BJ (cell line): ENCODE data around the gene TRIM34. TPM values are rescaled to one million over a fixed set of nuclear protein-coding genes. Genes with fewer than 3 reads are reported as not detected.
"Not testable (repeated sequence)": the region's sequence is repeated elsewhere in the genome, so short reads cannot be mapped to it uniquely, and the experiment has no call there.

ENCODE experiments used
- CTCF ChIA-PET: fragments of 350-600 bp; formaldehyde crosslinking; extraction: SDS; loops from one replicate; lab custom pipeline; 2021; ENCODE audit warnings: antibody characterized with exemption, inconsistent platforms; lab: Yijun Ruan, JAX
- POLR2A ChIA-PET: fragments of 300-600 bp; sonication (Branson Sonifier 250); formaldehyde crosslinking; extraction: SDS; loops from one replicate; lab custom pipeline; 2021; ENCODE audit warnings: antibody characterized with exemption; lab: Charles Lee
- DNase-seq: peaks from one replicate; pipeline ENCODE4 v3.0.0-alpha.2; 2011; ENCODE audit warnings: low read depth
- H3K27me3 ChIP-seq: 2 replicates; pipeline ENCODE4 v1.6.0; 2011; ENCODE audit warnings: low read length; ENCODE audit not compliant: control insufficient read depth, insufficient read depth
- H3K36me3 ChIP-seq: 2 replicates; pipeline ENCODE4 v1.5.1; 2011; ENCODE audit warnings: low read length; ENCODE audit not compliant: control insufficient read depth, insufficient read depth
- H3K4me3 ChIP-seq: 2 replicates; pipeline ENCODE4 v1.5.1; 2011; ENCODE audit warnings: low read depth, mild to moderate bottlenecking, control low read depth, low read length
- CTCF ChIP-seq: IDR thresholded peaks from 2 replicates; pipeline ENCODE4 v1.5.1; 2011; ENCODE audit warnings: low read depth, mild to moderate bottlenecking, control low read depth, inconsistent platforms, low read length, moderate library complexity; ENCODE audit not compliant: insufficient read depth
- polyA plus RNA-seq: library from polyadenylated mRNA; depleted of rRNA; stranded (reverse); fragments of >200 nt; gene quantifications from 2 replicates; pipeline ENCODE4 v1.2.3, GENCODE V29; 2011

TRIM34 gene
- polyA plus RNA-seq, 1 experiment: 6.6 TPM

- no peak for DNase-seq
- ChIA-PET CTCF (no interaction called here), POLR2A (no interaction called here)
- no peak overlapping the region for H3K4me3 ChIP-seq
- H3K36me3 ChIP-seq: no peaks in the 10 kb centered on the region
- 0 out of 2 replicates have a peak, but pooled peaks cover 2% of the 10 kb centered on the region for H3K27me3 ChIP-seq
- TF ChIP-seq CTCF: no peak
Measured at GRCh38 chr11:5581014-5581413, 43.8 kb upstream of the TRIM34 start.

- POLR2A ChIA-PET, H3K36me3 ChIP-seq, DNase-seq, CTCF ChIA-PET, H3K27me3 ChIP-seq, H3K4me3 ChIP-seq: not testable (repeated sequence)
Measured at GRCh38 chr11:5584458-5584857, 40.3 kb upstream of the TRIM34 start.

GRCh38 chr11:5589906-5590305, 34.9 kb upstream of the TRIM34 start:
- CTCF ChIA-PET: interaction anchor here (0.6 to 1.0 kb wide), 2 partner anchors 64 to 789 kb away, joined by 3 to 4 read pairs; no protein-coding TSS in a partner anchor
- H3K36me3 ChIP-seq, H3K4me3 ChIP-seq, DNase-seq, H3K27me3 ChIP-seq, POLR2A ChIA-PET: not testable (repeated sequence)

- Histone ChIP-seq H3K27me3 (no peaks in the 10 kb centered on the region), H3K4me3 (no peak overlapping the region), H3K36me3 (no peaks in the 10 kb centered on the region)
- POLR2A ChIA-PET: no interaction called here
- DNase-seq: no peak
- CTCF ChIA-PET: interaction anchor here (0.8 to 1.1 kb wide), 2 partner anchors 9 to 90 kb away, joined by 3 to 4 read pairs; no protein-coding TSS in a partner anchor
- TF ChIP-seq CTCF: no peak
Measured at GRCh38 chr11:5591613-5592012, 33.2 kb upstream of the TRIM34 start.

- no peak for TF ChIP-seq CTCF
- H3K36me3 ChIP-seq: no peaks in the 10 kb centered on the region
- no peak for DNase-seq
- no peak overlapping the region for H3K4me3 ChIP-seq
- ChIA-PET CTCF (interaction anchor here (0.8 to 1.0 kb wide), 2 partner anchors 8 to 45 kb away, joined by 3 read pairs; no protein-coding TSS in a partner anchor), POLR2A (no interaction called here)
- H3K27me3 ChIP-seq: no peaks in the 10 kb centered on the region
Measured at GRCh38 chr11:5592615-5593014, 32.2 kb upstream of the TRIM34 start.

GRCh38 chr11:5593146-5593545, 31.7 kb upstream of the TRIM34 start:
- Histone ChIP-seq H3K36me3 (no peaks in the 10 kb centered on the region), H3K27me3 (no peaks in the 10 kb centered on the region), H3K4me3 (no peak overlapping the region)
- CTCF ChIA-PET: interaction anchor here (1.0 kb wide), 1 partner anchor 44 kb away, joined by 3 read pairs; no protein-coding TSS in a partner anchor
- no peak for DNase-seq
- TF ChIP-seq CTCF: no peak
- POLR2A ChIA-PET: no interaction called here
